Duodenal mucosa (tissue), 2 donors: ENCODE results near the gene MAFG.

ENCODE experiments used
- H3K27ac ChIP-seq: one replicate; pipeline ENCODE4 v1.7.0; 2013; ENCODE audit warnings: low read depth, low read length
- H3K27me3 ChIP-seq, 2 donors: one replicate each; pipeline ENCODE4 v1.7.0; 2013; ENCODE audit warnings: low read length in 2 of 2, control low read depth in 1 of 2; ENCODE audit not compliant: insufficient read depth in 2 of 2, control insufficient read depth in 1 of 2
- H3K36me3 ChIP-seq, 2 donors: one replicate each; pipeline ENCODE4 v1.7.0; 2013; ENCODE audit warnings: low read length in 2 of 2, control low read depth in 1 of 2; ENCODE audit not compliant: insufficient read depth in 2 of 2, control insufficient read depth in 1 of 2
- H3K4me1 ChIP-seq, 2 donors: one replicate each; pipeline ENCODE4 v1.7.0; 2013; ENCODE audit warnings: low read length in 2 of 2, control low read depth in 1 of 2; ENCODE audit not compliant: insufficient read depth in 2 of 2, control insufficient read depth in 1 of 2
- H3K4me3 ChIP-seq, 2 donors: one replicate each; pipeline ENCODE4 v1.7.0; 2013; ENCODE audit warnings: low read length in 2 of 2, low read depth in 1 of 2
- H3K9ac ChIP-seq, 2 donors: one replicate each; pipeline ENCODE4 v1.7.0; 2013; ENCODE audit warnings: low read length in 2 of 2, low read depth in 1 of 2
- H3K9me3 ChIP-seq, 2 donors: one replicate each; pipeline ENCODE4 v1.7.0; 2013; ENCODE audit warnings: low read length in 2 of 2, control low read depth in 1 of 2; ENCODE audit not compliant: control insufficient read depth in 1 of 2

MAFG gene

DNA sequence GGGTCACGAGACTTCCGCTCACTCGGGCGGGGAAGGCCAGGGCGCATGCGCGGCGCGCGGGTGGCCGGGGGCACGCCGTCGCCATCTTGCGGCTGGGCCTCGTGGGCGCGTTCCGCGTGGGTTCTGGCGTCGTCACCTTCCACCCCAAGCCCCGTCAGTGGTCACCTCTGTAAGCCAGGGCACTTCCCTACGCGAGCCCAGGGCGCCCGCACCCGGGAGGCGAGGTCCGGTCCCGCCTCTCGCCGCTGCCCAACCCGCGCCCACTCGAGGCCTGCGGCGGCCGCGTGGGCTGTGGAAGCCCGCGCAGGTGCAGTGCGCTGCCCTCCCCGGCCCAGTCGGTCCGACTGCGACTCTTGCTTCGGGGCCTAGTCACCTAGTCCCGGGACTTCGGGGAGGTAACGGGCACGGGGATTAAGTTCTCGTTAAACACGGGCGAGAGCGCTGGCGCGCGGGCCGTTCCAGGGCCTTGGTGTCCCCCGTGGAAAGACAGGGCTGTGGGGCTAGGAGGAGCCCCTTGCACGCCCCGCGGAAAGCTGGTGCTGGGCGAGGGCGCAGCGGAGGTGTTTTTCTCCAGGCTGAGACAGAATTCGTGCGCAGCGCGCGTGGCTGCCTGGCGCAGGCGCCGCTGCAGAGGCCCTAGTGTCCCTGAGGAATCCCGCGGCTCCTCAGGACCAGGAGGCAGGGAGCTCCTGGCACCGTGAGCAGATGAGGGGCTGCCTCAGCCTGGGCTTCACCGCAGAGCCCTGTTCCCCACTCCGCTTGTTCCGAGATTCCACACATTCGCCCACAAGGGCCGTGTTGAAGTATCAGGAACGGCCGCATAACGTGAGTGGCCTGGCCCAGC, 55.9 kb downstream of the MAFG start:
- Histone ChIP-seq H3K4me1 (peaks cover 35 to 42% of the 10 kb centered on the region in 2 donors), H3K9ac (peak overlapping the region; percentile 82 to 95), H3K27ac (peak overlapping the region; percentile 93), H3K9me3 (no peaks in the 10 kb centered on the region), H3K36me3 (peaks cover 14 to 20% of the 10 kb centered on the region in 2 donors), H3K27me3 (no peaks in the 10 kb centered on the region), H3K4me3 (peak overlapping the region; percentile 87 to 94)

DNA sequence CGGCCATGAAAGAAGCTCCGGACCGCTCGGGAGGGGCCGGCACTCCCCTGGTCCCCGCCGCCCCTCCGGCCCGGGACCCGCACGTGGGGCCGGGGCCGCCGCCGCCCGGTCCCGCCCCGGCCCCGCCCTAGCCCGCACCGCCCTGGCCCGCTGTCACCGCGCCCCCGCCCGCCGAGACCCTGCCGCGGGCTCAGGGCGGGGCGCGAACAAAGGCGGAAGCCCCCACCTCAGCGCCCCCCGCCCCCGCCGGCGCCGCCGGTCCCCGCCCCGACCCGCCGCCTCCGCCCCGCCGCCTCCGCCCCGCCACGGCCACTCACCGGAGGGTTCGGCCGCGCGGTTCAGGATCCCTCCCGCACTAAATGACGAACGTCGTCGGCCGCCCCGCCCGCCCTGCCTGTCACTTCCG, 56.6 kb downstream of the MAFG start, which contains the start of gene ARHGDIA:
TSS of gene ARHGDIA (minus strand) at position 357 of the 406 bp plus-strand sequence. CDS start 1,407 bp downstream, outside the sequence.
- H3K36me3 ChIP-seq, result peaks cover 14 to 20% of the 10 kb centered on the region in 2 donors
- peaks cover 41 to 48% of the 10 kb centered on the region in 2 donors for H3K4me1 ChIP-seq

DNA sequence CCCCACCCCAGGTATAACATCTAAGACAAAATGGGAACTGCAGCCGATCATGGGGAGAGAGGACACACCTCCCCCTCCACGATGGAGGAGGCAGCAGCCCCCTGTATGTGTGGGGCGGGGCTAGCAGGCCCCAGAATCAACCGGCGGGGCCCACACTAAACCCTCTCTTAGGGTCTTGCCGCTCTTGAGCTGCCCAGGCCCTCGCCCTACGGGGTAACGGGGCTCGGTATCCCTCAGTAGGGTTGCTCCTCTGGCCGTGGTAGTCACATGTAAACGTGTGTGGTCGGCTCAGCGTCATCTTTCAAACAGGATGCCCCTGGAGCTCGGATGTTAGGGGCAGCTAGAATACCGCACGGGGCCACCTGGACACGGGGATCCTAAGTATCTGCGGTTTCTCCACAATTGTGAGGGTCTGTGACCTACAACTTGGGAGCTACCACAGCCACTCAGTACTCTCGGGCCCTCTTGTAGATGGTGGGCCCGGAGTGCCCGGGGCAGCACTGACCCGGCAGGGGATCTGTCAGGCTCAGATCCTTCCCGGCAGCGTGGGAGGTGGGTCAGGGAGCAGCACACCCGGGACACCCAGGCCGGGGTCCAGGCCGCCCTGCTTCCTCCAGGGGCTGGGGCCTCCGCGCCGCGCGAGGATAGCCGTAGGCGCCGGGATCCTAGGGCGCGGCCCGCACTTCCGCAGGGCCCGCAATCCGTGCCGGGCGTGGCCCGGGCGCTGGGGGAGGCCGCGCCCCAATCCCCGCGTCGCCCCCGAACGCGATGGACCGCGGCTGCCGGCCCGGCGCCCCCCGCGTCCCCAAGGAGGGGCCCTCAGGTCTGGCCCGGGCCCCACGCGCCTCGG, 57.2 kb downstream of the MAFG start:
- H3K27ac ChIP-seq, result peak overlapping the region; percentile 93
- peaks cover 45 to 55% of the 10 kb centered on the region in 2 donors for H3K4me1 ChIP-seq
- H3K9ac ChIP-seq, result peak overlapping the region; percentile 89 to 97
- H3K27me3 ChIP-seq, result no peaks in the 10 kb centered on the region
- no peaks in the 10 kb centered on the region for H3K9me3 ChIP-seq
- H3K36me3 ChIP-seq, result peaks cover 14 to 20% of the 10 kb centered on the region in 2 donors
- H3K4me3 ChIP-seq, result peak overlapping the region; percentile 81 to 89

More for the DNA sequence above, 56.6 kb downstream of the MAFG start, which contains the start of gene ARHGDIA:
- no peaks in the 10 kb centered on the region for H3K27me3 ChIP-seq
- peak within 1 kb of the TSS; percentile 93 for H3K27ac ChIP-seq
- H3K9ac ChIP-seq, result peak within 1 kb of the TSS; percentile 95 to 97
- no peaks in the 10 kb centered on the region for H3K9me3 ChIP-seq
- peak within 1 kb of the TSS; percentile 89 to 94 for H3K4me3 ChIP-seq

DNA sequence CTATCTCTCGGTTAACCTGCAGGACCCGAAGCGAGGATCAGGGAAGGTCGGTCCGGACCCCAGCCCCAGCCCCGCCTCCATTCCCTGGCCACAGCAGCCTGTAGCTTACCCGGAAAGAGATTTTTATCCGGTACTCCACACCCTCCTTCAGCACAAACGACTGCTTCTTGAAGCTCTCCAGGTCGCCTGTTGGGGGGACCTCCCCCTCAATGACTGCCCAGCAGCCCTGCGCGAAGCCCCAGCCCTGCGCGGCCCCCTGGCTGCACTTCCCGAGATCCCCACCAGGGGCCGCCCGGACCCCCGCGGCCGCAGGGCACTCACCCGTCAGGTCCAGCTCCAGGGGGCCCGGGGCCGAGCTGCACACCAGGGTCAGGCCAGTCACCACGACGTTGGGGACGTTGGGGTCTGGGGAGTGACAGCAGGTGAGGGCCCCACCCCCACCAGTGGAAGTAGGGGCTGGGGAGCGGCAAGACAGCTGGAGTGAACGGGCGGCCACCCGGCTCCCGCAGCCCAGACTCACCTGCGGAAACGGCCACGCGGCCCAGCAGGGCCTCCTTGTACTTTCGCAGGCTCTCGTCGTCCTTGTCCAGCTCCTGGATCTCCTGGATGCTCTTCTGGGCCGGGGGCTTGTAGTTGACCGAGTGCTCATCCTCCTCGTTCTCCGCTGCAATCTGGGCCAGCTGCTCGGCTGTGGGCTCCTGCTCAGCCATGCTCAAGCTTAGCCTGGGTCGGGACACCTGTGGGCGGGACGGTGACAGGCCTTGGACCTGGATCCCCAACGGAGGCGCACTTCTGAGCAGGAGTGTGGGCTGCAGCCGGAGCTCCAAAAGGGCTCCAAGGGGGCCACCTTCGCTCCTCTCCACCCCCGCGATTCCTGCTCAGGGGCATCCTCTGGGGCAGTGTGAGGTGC, 58.1 kb downstream of the MAFG start:
- Histone ChIP-seq H3K27ac (peak overlapping the region; percentile 93), H3K27me3 (no peaks in the 10 kb centered on the region), H3K9me3 (no peaks in the 10 kb centered on the region), H3K4me1 (peaks cover 54 to 64% of the 10 kb centered on the region in 2 donors), H3K9ac (peak overlapping the region; percentile 89 to 97), H3K4me3 (peak overlapping the region; percentile 81 to 89), H3K36me3 (peaks cover 14 to 21% of the 10 kb centered on the region in 2 donors)

DNA sequence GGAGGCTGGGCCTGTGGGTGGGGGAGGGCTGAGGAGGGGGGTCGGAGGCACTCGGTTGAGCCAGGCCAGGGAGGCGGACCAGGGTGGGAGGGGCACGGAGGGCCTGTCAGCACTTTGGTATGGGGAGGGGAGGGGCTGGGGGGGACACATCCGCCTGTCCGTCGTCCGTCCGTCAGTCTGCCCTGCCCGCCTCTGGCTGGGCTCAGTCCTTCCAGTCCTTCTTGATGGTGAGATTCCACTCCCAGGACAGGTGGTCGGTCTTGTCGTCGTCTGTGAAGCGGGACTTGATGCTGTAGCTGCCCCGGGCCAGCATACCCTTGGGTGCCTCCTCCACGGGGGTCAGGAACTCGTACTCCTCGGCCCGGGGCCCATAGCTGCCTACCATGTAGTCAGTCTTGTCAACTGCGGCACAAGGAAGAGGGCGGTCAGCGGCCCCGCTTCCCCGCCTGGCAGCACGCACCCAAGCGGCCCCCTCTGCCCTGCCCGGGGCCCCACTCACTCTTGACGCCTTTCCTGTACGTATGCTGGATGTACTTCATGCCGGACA, 58.8 kb downstream of the MAFG start:
- Histone ChIP-seq H3K9me3 (no peaks in the 10 kb centered on the region), H3K36me3 (peaks cover 17 to 25% of the 10 kb centered on the region in 2 donors), H3K4me1 (peaks cover 61 to 71% of the 10 kb centered on the region in 2 donors), H3K9ac (peak overlapping the region in 1 of 2 donors; percentile 89), H3K4me3 (peak overlapping the region; percentile 1 to 89), H3K27me3 (no peaks in the 10 kb centered on the region), H3K27ac (peak overlapping the region; percentile 67)
